K562 (cell line): ENCODE measurements around the gene TMEM214. TPM values are rescaled to one million over a fixed set of nuclear protein-coding genes. Genes with fewer than 3 reads are reported as not detected.

Experiments used
- ATAC-seq: fragments of 200-7000 bp; cut with Tn5 transposase; 3 replicates; pipeline ENCODE4 v1.9.1; 2020; ENCODE audit warnings: moderate library complexity
- BruUV-seq: library from RNA; stranded (reverse); fragments of 400-500 nt; replicated peaks from 2 replicates; lab custom pipeline; 2021; lab: Mats Ljungman, UMichigan
- CTCF ChIA-PET: fragments of 300-600 bp; formaldehyde crosslinking; extraction: SDS; loops from one replicate; lab custom pipeline; 2021; ENCODE audit warnings: low intra/inter-chr PET ratio; lab: Yijun Ruan, JAX
- POLR2A ChIA-PET: fragments of 300-600, 350-650 bp; sonication (Branson Sonifier 250); formaldehyde crosslinking; extraction: SDS; loops from one replicate; lab custom pipeline; 2021; ENCODE audit warnings: antibody characterized with exemption, inconsistent platforms; lab: Yijun Ruan, JAX
- DNase-seq, 4 experiments: peaks; one replicate each; pipeline versions ENCODE4 v3.0.0 to v3.0.0-alpha.2; 2011 to 2018; ENCODE audit warnings: low spot score in 3 of 4, mixed read lengths in 3 of 4; ENCODE audit errors: extremely low read depth in 1 of 4
- FAIRE-seq: peaks from 2 replicates; lab custom pipeline; 2011; peaks lifted over from hg19 to GRCh38; lab: Jason Lieb, UNC
- H2AFZ ChIP-seq: 2 replicates; pipeline ENCODE4 v1.6.0; 2011; ENCODE audit warnings: low read depth, low read length, control low read depth, inconsistent platforms
- H3K27ac ChIP-seq: fragments of 200-600 bp; 3 replicates; pipeline ENCODE4 v1.8.0; 2011; ENCODE audit warnings: low read depth, mild to moderate bottlenecking, control low read depth, inconsistent platforms, low read length, moderate library complexity, mixed read lengths; ENCODE audit errors: extremely low read depth
- H3K27me3 ChIP-seq, 2 experiments: fragments of 300-600 bp in 1 of 2; 2 replicates in 1 of 2; 3 replicates in 1 of 2; pipeline versions ENCODE4 v1.6.0 to v1.8.0; 2011; ENCODE audit warnings: inconsistent platforms in 2 of 2, low read length in 2 of 2, mild to moderate bottlenecking in 1 of 2, mixed read lengths in 1 of 2, moderate library complexity in 1 of 2; ENCODE audit not compliant: control insufficient read depth in 2 of 2, insufficient read depth in 2 of 2
- H3K36me3 ChIP-seq: fragments of 300-600 bp; 3 replicates; pipeline ENCODE4 v1.8.0; 2011; ENCODE audit warnings: mild to moderate bottlenecking, low read length, inconsistent platforms; ENCODE audit not compliant: control insufficient read depth, insufficient read depth
- H3K4me1 ChIP-seq, 2 experiments: fragments of 200-600 bp in 1 of 2; replicated peaks in 1 of 2; 2 replicates in 1 of 2; 3 replicates in 1 of 2; pipeline versions ENCODE4 v1.5.1 to v1.8.0; 2011; ENCODE audit warnings: inconsistent platforms in 2 of 2, low read length in 2 of 2, mild to moderate bottlenecking in 1 of 2, mixed read lengths in 1 of 2, moderate library complexity in 1 of 2; ENCODE audit not compliant: control insufficient read depth in 2 of 2, insufficient read depth in 2 of 2
- H3K4me2 ChIP-seq: 2 replicates; pipeline ENCODE4 v1.6.1; 2011; ENCODE audit warnings: low read length, control low read depth, inconsistent platforms, mixed read lengths; ENCODE audit not compliant: insufficient read depth
- H3K4me3 ChIP-seq: fragments of 200-600 bp; sonication (generic), shearing (Covaris generic); 2 replicates; pipeline ENCODE4 v1.5.1; 2016; ENCODE audit warnings: control low read depth, inconsistent platforms
- H3K79me2 ChIP-seq: fragments of 200-600 bp; 3 replicates; pipeline ENCODE4 v1.8.0; 2011; ENCODE audit warnings: low read length, inconsistent platforms; ENCODE audit not compliant: control insufficient read depth, insufficient read depth
- H3K9ac ChIP-seq, 2 experiments: 2 replicates each; pipeline versions ENCODE4 v1.6.0 to v1.6.1; 2011; ENCODE audit warnings: low read depth in 2 of 2, low read length in 2 of 2, control low read depth in 1 of 2, inconsistent platforms in 1 of 2, mild to moderate bottlenecking in 1 of 2, mixed read lengths in 1 of 2; ENCODE audit not compliant: insufficient read depth in 1 of 2
- H3K9me1 ChIP-seq: one replicate; pipeline ENCODE4 v1.6.0; 2011; ENCODE audit warnings: inconsistent platforms, mild to moderate bottlenecking, low read length, moderate library complexity; ENCODE audit not compliant: control insufficient read depth, insufficient read depth
- H3K9me3 ChIP-seq: replicated peaks from 2 replicates; pipeline ENCODE4 v1.5.1; 2011; ENCODE audit warnings: low read depth, low read length, inconsistent platforms; ENCODE audit not compliant: control insufficient read depth, insufficient read depth
- H4K20me1 ChIP-seq: replicated peaks from 2 replicates; pipeline ENCODE4 v1.6.1; 2011; ENCODE audit warnings: low read length, inconsistent platforms, mixed read lengths; ENCODE audit not compliant: control insufficient read depth, insufficient read depth
- FOXO4 ChIP-seq: fragments of 450-650 bp; formaldehyde crosslinking; IDR thresholded peaks from 2 replicates; pipeline ENCODE4 v1.4.0; 2020; ENCODE audit warnings: mild to moderate bottlenecking, moderate library complexity
- GMEB1 ChIP-seq: fragments of 250-450 bp; sonication (Bioruptor Pico); IDR thresholded peaks from 2 replicates; pipeline ENCODE4 v1.4.0; 2020; ENCODE audit warnings: mild to moderate bottlenecking
- HDAC1 ChIP-seq, 2 experiments: fragments of 450-650 bp; IDR thresholded peaks; 2 replicates each; pipeline ENCODE4 v1.6.1; 2016 to 2017; ENCODE audit warnings: inconsistent platforms in 1 of 2, mild to moderate bottlenecking in 1 of 2, moderate library complexity in 1 of 2
- HMG20A ChIP-seq: fragments of 450-650 bp; formaldehyde crosslinking; conservative IDR thresholded peaks from 2 replicates; pipeline ENCODE4 v1.4.0; 2020; ENCODE audit warnings: mild to moderate bottlenecking, mixed read lengths
- POLR2B ChIP-seq: fragments of 450-650 bp; IDR thresholded peaks from 2 replicates; pipeline ENCODE4 v1.6.1; 2018; ENCODE audit warnings: low read depth; ENCODE audit not compliant: partially characterized antibody
- RBM22 ChIP-seq: fragments of 200-400 bp; formaldehyde crosslinking; IDR thresholded peaks from 2 replicates; pipeline ENCODE4 v1.6.1; 2018; ENCODE audit warnings: low read length, low read depth; ENCODE audit not compliant: poor library complexity, severe bottlenecking
- TEAD4 ChIP-seq, 2 experiments: sonication (generic) in 1 of 2; formaldehyde crosslinking in 1 of 2; IDR thresholded peaks; 2 replicates each; pipeline versions ENCODE4 v1.6.1 to v1.8.0; 2012 to 2022; ENCODE audit warnings: borderline replicate concordance in 1 of 2, inconsistent platforms in 1 of 2, low read length in 1 of 2, mild to moderate bottlenecking in 1 of 2, missing genetic modification reagents in 1 of 2
- U2AF1 ChIP-seq: fragments of 200-400 bp; formaldehyde crosslinking; optimal IDR thresholded peaks from 2 replicates; pipeline ENCODE3; 2017; ENCODE audit warnings: mild to moderate bottlenecking, low read depth, low read length, moderate library complexity
- WGBS: fragments of 100-300 bp; shearing (Covaris generic); methylation state at CpG from one replicate; pipeline ENCODE4 v1.1.6; 2016; ENCODE audit warnings: low coverage, mixed read lengths; ENCODE audit not compliant: insufficient coverage; ENCODE audit errors: missing lambda C conversion rate; 5-methylcytosine and 5-hydroxymethylcytosine counted together
- in situ Hi-C: fragments of 300-500 bp; cut with MboI; formaldehyde crosslinking; loops from 4 replicates; pipeline ENCODE4 v1.15.0; 2018; ENCODE audit warnings: inconsistent platforms, mixed read lengths
- intact Hi-C: fragments of 100-400 bp; cut with micrococcal nuclease; formaldehyde crosslinking; loops from 2 replicates; pipeline ENCODE4 v1.14.2; 2022
- polyA plus RNA-seq, 8 experiments: library from polyadenylated mRNA; depleted of rRNA in 4 of 8; stranded (reverse) in 5 of 8; unstranded in 3 of 8; fragments of >200 nt; fragmentation: Nextera tagmentation in 2 of 8; fragmentation: Illumina TruSeq in 1 of 8; extraction: Ambion mirVana in 2 of 8; extraction: Trizol in 1 of 8; gene quantifications; 2 replicates each; pipeline versions ENCODE4 v1.2.1 to v1.2.3, GENCODE V29; 2011 to 2014; ENCODE audit warnings: inconsistent platforms in 1 of 8, missing spikeins in 1 of 8
- total RNA-seq, 7 experiments: library from RNA; depleted of rRNA in 6 of 7; stranded (reverse); fragments of >200 nt in 6 of 7; fragmentation: Illumina TruSeq in 2 of 7; extraction: Trizol in 2 of 7; gene quantifications; 2 replicates each; pipeline versions ENCODE4 v1.2.1 to v1.2.3, GENCODE V29; 2011 to 2021; ENCODE audit warnings: low replicate concordance in 1 of 7
- TF ChIP-seq, protein P1 (sequence below): fragments of 250-450 bp; sonication (Bioruptor Pico); IDR thresholded peaks from 2 replicates; pipeline ENCODE4 v1.9.0; 2021; ENCODE audit warnings: mild to moderate bottlenecking
- TF ChIP-seq, protein P2 (sequence below): fragments of 450-650 bp; IDR thresholded peaks from 2 replicates; pipeline ENCODE4 v1.6.1; 2017; ENCODE audit warnings: antibody characterized with exemption, mild to moderate bottlenecking
- TF ChIP-seq, protein P3 (sequence below), 2 experiments: fragments of 250-450 bp in 1 of 2; fragments of 450-650 bp in 1 of 2; sonication (Bioruptor Pico) in 1 of 2; IDR thresholded peaks; 2 replicates each; pipeline versions ENCODE4 v1.6.1 to v1.8.0; 2016 to 2021; ENCODE audit warnings: mild to moderate bottlenecking in 2 of 2, moderate library complexity in 2 of 2, missing compliant biosample characterization in 1 of 2, missing genetic modification characterization in 1 of 2

The TMEM214 gene
- total and polyA plus RNA-seq, 9 of the 15 experiments (the other 6 are each of a cell fraction or from before 2014, with no cell fraction given): 11.4 to 81.4 (median 44.1) TPM

DNA sequence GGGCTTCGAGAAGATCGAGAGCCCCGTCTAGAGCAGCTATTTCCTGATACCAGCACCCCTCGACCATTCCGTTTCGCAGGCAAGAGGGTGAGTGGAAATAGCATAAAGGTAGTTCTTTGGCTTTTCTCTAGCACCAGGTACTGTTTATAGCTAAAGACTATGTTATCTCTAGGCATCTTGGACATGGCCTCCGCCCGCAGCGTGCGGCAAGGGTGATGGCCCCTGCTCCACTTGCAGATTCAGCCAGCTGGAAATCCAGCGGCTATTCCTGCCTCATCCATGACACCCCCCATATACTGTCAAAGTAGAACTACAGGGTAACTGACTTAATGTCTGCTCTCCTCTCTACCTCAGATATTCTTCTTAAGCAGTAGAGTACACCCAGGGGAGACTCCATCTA is 22.0 kb downstream of the TMEM214 start:
- WGBS: 84% methylated on average over 11 of the region's 11 CpGs
- intact Hi-C loops (no loop called here), in situ Hi-C loops (no loop called here)
- no TSS peak for BruUV-seq
- FAIRE-seq (no peak), ATAC-seq (no peak), DNase-seq (no peak)
- Histone ChIP-seq H4K20me1 (no peaks in the 10 kb centered on the region; the same call in 1 of the 2 replicates), H3K27me3 (no peaks in the 10 kb centered on the region), H3K36me3 (peaks cover 63% of the 10 kb centered on the region), H3K79me2 (0 out of 3 replicates have a peak, but pooled peaks cover 5% of the 10 kb centered on the region), H3K4me2 (no peak overlapping the region), H3K9me3 (no peaks in the 10 kb centered on the region), H3K9ac (no peak overlapping the region; a peak in 1 of 4 replicates), H3K4me1 (peaks cover 28 to 33% of the 10 kb centered on the region in 2 experiments; a peak in 4 of 5 replicates), H3K27ac (no peak overlapping the region), H3K4me3 (no peak overlapping the region), H3K9me1 (no peaks in the 10 kb centered on the region), H2AFZ (no peak overlapping the region)
- ChIA-PET CTCF (no interaction called here), POLR2A (interaction anchor here (0.6 to 10.5 kb wide), 7 partner anchors 9 to 122 kb away, joined by 3 to 112 read pairs (median 4); partner anchors contain the start of gene OST4)
- TF ChIP-seq TEAD4 (IDR thresholded peaks at IDR 0.05; ENCODE audit: low read length) (no peak), TEAD4 (CRISPR knock-in tag; IDR thresholded peaks at IDR 0.05; ENCODE audit: borderline replicate concordance) (no peak), HMG20A (no peak), FOXO4 (CRISPR knock-in tag) (no peak), POLR2B (no peak), RBM22 (no peak), GMEB1 (CRISPR knock-in tag) (no peak), HDAC1 (IDR thresholded peaks at IDR 0.05) (no peak), U2AF1 (no peak)
- TF ChIP-seq, protein P1, sequence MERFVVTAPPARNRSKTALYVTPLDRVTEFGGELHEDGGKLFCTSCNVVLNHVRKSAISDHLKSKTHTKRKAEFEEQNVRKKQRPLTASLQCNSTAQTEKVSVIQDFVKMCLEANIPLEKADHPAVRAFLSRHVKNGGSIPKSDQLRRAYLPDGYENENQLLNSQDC (CRISPR knock-in tag): no peak
- TF ChIP-seq, protein P2, sequence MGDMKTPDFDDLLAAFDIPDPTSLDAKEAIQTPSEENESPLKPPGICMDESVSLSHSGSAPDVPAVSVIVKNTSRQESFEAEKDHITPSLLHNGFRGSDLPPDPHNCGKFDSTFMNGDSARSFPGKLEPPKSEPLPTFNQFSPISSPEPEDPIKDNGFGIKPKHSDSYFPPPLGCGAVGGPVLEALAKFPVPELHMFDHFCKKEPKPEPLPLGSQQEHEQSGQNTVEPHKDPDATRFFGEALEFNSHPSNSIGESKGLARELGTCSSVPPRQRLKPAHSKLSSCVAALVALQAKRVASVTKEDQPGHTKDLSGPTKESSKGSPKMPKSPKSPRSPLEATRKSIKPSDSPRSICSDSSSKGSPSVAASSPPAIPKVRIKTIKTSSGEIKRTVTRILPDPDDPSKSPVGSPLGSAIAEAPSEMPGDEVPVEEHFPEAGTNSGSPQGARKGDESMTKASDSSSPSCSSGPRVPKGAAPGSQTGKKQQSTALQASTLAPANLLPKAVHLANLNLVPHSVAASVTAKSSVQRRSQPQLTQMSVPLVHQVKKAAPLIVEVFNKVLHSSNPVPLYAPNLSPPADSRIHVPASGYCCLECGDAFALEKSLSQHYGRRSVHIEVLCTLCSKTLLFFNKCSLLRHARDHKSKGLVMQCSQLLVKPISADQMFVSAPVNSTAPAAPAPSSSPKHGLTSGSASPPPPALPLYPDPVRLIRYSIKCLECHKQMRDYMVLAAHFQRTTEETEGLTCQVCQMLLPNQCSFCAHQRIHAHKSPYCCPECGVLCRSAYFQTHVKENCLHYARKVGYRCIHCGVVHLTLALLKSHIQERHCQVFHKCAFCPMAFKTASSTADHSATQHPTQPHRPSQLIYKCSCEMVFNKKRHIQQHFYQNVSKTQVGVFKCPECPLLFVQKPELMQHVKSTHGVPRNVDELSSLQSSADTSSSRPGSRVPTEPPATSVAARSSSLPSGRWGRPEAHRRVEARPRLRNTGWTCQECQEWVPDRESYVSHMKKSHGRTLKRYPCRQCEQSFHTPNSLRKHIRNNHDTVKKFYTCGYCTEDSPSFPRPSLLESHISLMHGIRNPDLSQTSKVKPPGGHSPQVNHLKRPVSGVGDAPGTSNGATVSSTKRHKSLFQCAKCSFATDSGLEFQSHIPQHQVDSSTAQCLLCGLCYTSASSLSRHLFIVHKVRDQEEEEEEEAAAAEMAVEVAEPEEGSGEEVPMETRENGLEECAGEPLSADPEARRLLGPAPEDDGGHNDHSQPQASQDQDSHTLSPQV: no peak
- TF ChIP-seq, protein P3, sequence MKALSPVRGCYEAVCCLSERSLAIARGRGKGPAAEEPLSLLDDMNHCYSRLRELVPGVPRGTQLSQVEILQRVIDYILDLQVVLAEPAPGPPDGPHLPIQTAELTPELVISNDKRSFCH (CRISPR knock-in tag; IDR thresholded peaks at IDR 0.05): no peak
- TF ChIP-seq, protein P3 (tag; IDR thresholded peaks at IDR 0.05): no peak
